HepG2 (cell line): ENCODE measurements around the gene PSMB1. TPM values are rescaled to one million over a fixed set of nuclear protein-coding genes. Genes with fewer than 3 reads are reported as not detected.

Experiments used
- CENPT ChIP-seq: sonication (generic); formaldehyde crosslinking; IDR thresholded peaks from 2 replicates; pipeline ENCODE4 v1.8.0; 2022; ENCODE audit warnings: low read depth, mild to moderate bottlenecking, moderate library complexity, missing genetic modification reagents
- ETV6 ChIP-seq: sonication (generic); formaldehyde crosslinking; conservative IDR thresholded peaks from 2 replicates; pipeline ENCODE4 v1.4.0; 2020; ENCODE audit warnings: missing genetic modification reagents
- FIP1L1 ChIP-seq: fragments of 200-400 bp; formaldehyde crosslinking; IDR thresholded peaks from 2 replicates; pipeline ENCODE4 v1.6.1; 2018; ENCODE audit warnings: low read depth, mild to moderate bottlenecking, low read length, moderate library complexity, borderline replicate concordance; ENCODE audit not compliant: insufficient read depth
- HDAC2 ChIP-seq: sonication (generic); formaldehyde crosslinking; IDR thresholded peaks from 2 replicates; pipeline ENCODE4 v1.4.0; 2020; ENCODE audit warnings: missing genetic modification reagents
- HIVEP1 ChIP-seq: sonication (generic); formaldehyde crosslinking; IDR thresholded peaks from 2 replicates; pipeline ENCODE4 v1.4.0; 2020; ENCODE audit warnings: mild to moderate bottlenecking, missing genetic modification reagents
- NFATC3 ChIP-seq: sonication (generic); formaldehyde crosslinking; IDR thresholded peaks from 2 replicates; pipeline ENCODE4 v1.5.1; 2020; ENCODE audit warnings: mild to moderate bottlenecking, missing genetic modification reagents
- NONO ChIP-seq, 2 experiments: fragments of 450-650 bp in 1 of 2; sonication (generic) in 1 of 2; formaldehyde crosslinking in 1 of 2; IDR thresholded peaks in 1 of 2; conservative IDR thresholded peaks in 1 of 2; 2 replicates each; pipeline versions ENCODE4 v1.6.1 to v1.8.0; 2017 to 2022; ENCODE audit warnings: mild to moderate bottlenecking in 1 of 2, missing genetic modification reagents in 1 of 2, moderate library complexity in 1 of 2
- ZFP41 ChIP-seq: sonication (generic); formaldehyde crosslinking; IDR thresholded peaks from 2 replicates; pipeline ENCODE4 v1.4.0; 2020; ENCODE audit warnings: mild to moderate bottlenecking, missing genetic modification reagents, borderline replicate concordance
- ZNF282 ChIP-seq: fragments of 450-650 bp; IDR thresholded peaks from 2 replicates; pipeline ENCODE4 v1.6.1; 2018; ENCODE audit not compliant: partially characterized antibody
- ZNF317 ChIP-seq: sonication (generic); formaldehyde crosslinking; IDR thresholded peaks from 2 replicates; pipeline ENCODE4 v1.5.0; 2020; ENCODE audit warnings: mild to moderate bottlenecking, missing genetic modification reagents
- ZNF510 ChIP-seq: sonication (generic); formaldehyde crosslinking; IDR thresholded peaks from 2 replicates; pipeline ENCODE4 v1.4.0; 2020; ENCODE audit warnings: low read depth, mild to moderate bottlenecking, missing genetic modification reagents
- polyA plus RNA-seq, 8 experiments: library from polyadenylated mRNA; depleted of rRNA in 3 of 8; stranded (reverse) in 7 of 8; unstranded in 1 of 8; fragments of >200 nt; fragmentation: Illumina TruSeq in 4 of 8; extraction: Trizol in 4 of 8; gene quantifications; 2 replicates each; pipeline versions ENCODE4 v1.2.1 to v1.2.3, GENCODE V29; 2011 to 2016; ENCODE audit warnings: low read depth in 4 of 8, missing spikeins in 1 of 8, mixed read lengths in 1 of 8; ENCODE audit not compliant: insufficient read depth in 1 of 8
- total RNA-seq, 5 experiments: library from RNA; depleted of rRNA; stranded (reverse); fragments of >200 nt; fragmentation: Illumina TruSeq; extraction: Trizol; gene quantifications; 2 replicates each; pipeline ENCODE4 v1.2.3, GENCODE V29; 2016; ENCODE audit warnings: low read depth in 1 of 5
- TF ChIP-seq, protein P1 (sequence below): sonication (generic); formaldehyde crosslinking; IDR thresholded peaks from 2 replicates; pipeline ENCODE4 v1.4.0; 2020; ENCODE audit warnings: missing genetic modification reagents
- TF ChIP-seq, protein P2 (sequence below): sonication (generic); formaldehyde crosslinking; IDR thresholded peaks from 2 replicates; pipeline ENCODE4 v1.4.0; 2020; ENCODE audit warnings: missing genetic modification reagents, borderline replicate concordance
- TF ChIP-seq, protein P3 (sequence below): sonication (generic); formaldehyde crosslinking; IDR thresholded peaks from 2 replicates; pipeline ENCODE4 v1.4.0; 2020; ENCODE audit warnings: missing genetic modification reagents, borderline replicate concordance
- TF ChIP-seq, protein P4 (sequence below): sonication (generic); formaldehyde crosslinking; IDR thresholded peaks from 2 replicates; pipeline ENCODE4 v1.5.0; 2020; ENCODE audit warnings: missing genetic modification reagents

Gene PSMB1
- total and polyA plus RNA-seq, 2 of the 13 experiments (the other 11 are each of a cell fraction or from before 2014, with no cell fraction given), result 528 to 592 TPM

DNA sequence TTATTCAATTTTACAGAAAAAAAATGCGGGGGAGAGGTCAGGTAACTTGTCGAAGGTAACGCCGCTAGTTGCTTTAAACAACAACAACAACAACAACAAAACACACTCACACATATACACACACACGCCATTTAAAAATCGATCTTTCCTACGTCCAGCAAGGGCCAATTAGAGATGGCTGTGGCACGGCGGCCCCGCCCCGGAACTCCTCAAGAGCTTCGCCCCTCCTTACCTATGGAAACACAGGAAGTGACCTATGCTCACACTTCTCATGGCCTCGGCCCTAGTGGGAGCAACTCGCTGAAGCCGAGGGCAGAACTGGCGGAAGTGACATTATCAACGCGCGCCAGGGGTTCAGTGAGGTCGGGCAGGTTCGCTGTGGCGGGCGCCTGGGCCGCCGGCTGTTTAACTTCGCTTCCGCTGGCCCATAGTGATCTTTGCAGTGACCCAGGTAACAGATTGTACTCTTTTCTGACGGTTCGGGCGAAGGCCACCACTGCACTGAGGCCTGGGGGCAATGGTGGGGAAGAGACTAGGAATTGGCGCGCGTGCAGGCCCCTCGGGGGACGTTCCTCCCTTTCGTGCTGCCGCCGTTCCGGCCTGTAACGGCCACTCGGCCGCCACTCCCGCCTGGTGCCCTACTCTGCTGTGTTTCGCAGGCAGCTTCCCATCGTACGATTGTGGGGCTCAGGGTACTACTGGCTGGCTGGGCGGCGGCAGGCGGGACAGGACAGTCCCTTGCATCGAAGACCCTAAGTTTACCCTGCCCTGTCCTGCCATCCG is 1.1 kb upstream of the PSMB1 start, which contains the start of gene TBP (continued):
- TF ChIP-seq, protein P1, sequence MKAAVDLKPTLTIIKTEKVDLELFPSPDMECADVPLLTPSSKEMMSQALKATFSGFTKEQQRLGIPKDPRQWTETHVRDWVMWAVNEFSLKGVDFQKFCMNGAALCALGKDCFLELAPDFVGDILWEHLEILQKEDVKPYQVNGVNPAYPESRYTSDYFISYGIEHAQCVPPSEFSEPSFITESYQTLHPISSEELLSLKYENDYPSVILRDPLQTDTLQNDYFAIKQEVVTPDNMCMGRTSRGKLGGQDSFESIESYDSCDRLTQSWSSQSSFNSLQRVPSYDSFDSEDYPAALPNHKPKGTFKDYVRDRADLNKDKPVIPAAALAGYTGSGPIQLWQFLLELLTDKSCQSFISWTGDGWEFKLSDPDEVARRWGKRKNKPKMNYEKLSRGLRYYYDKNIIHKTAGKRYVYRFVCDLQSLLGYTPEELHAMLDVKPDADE (CRISPR knock-in tag), result no peak
- TF ChIP-seq, protein P2, sequence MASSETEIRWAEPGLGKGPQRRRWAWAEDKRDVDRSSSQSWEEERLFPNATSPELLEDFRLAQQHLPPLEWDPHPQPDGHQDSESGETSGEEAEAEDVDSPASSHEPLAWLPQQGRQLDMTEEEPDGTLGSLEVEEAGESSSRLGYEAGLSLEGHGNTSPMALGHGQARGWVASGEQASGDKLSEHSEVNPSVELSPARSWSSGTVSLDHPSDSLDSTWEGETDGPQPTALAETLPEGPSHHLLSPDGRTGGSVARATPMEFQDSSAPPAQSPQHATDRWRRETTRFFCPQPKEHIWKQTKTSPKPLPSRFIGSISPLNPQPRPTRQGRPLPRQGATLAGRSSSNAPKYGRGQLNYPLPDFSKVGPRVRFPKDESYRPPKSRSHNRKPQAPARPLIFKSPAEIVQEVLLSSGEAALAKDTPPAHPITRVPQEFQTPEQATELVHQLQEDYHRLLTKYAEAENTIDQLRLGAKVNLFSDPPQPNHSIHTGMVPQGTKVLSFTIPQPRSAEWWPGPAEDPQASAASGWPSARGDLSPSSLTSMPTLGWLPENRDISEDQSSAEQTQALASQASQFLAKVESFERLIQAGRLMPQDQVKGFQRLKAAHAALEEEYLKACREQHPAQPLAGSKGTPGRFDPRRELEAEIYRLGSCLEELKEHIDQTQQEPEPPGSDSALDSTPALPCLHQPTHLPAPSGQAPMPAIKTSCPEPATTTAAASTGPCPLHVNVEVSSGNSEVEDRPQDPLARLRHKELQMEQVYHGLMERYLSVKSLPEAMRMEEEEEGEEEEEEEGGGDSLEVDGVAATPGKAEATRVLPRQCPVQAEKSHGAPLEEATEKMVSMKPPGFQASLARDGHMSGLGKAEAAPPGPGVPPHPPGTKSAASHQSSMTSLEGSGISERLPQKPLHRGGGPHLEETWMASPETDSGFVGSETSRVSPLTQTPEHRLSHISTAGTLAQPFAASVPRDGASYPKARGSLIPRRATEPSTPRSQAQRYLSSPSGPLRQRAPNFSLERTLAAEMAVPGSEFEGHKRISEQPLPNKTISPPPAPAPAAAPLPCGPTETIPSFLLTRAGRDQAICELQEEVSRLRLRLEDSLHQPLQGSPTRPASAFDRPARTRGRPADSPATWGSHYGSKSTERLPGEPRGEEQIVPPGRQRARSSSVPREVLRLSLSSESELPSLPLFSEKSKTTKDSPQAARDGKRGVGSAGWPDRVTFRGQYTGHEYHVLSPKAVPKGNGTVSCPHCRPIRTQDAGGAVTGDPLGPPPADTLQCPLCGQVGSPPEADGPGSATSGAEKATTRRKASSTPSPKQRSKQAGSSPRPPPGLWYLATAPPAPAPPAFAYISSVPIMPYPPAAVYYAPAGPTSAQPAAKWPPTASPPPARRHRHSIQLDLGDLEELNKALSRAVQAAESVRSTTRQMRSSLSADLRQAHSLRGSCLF, result no peak
- TF ChIP-seq NFATC3 (CRISPR knock-in tag) (peak; percentile 91; the same call in 1 of the 2 replicates), ZNF282 (no peak), ZFP41 (CRISPR knock-in tag) (no peak), NONO (IDR thresholded peaks at IDR 0.05) (no peak), NONO (CRISPR knock-in tag; conservative IDR thresholded peaks at IDR 0.05) (peak; percentile 92), ZNF510 (peak; percentile 48; the same call in 1 of the 2 replicates), FIP1L1 (0 out of 2 replicates have a peak, but pooled peaks have one; percentile 37), ZNF317 (0 out of 2 replicates have a peak, but pooled peaks have one; percentile 12), CENPT (CRISPR knock-in tag) (peak; percentile 78; the same call in 1 of the 2 replicates), HDAC2 (CRISPR knock-in tag) (peak; percentile 93), HIVEP1 (CRISPR knock-in tag) (0 out of 2 replicates have a peak, but pooled peaks have one; percentile 37), ETV6 (CRISPR knock-in tag) (no peak)
- TF ChIP-seq, protein P3, sequence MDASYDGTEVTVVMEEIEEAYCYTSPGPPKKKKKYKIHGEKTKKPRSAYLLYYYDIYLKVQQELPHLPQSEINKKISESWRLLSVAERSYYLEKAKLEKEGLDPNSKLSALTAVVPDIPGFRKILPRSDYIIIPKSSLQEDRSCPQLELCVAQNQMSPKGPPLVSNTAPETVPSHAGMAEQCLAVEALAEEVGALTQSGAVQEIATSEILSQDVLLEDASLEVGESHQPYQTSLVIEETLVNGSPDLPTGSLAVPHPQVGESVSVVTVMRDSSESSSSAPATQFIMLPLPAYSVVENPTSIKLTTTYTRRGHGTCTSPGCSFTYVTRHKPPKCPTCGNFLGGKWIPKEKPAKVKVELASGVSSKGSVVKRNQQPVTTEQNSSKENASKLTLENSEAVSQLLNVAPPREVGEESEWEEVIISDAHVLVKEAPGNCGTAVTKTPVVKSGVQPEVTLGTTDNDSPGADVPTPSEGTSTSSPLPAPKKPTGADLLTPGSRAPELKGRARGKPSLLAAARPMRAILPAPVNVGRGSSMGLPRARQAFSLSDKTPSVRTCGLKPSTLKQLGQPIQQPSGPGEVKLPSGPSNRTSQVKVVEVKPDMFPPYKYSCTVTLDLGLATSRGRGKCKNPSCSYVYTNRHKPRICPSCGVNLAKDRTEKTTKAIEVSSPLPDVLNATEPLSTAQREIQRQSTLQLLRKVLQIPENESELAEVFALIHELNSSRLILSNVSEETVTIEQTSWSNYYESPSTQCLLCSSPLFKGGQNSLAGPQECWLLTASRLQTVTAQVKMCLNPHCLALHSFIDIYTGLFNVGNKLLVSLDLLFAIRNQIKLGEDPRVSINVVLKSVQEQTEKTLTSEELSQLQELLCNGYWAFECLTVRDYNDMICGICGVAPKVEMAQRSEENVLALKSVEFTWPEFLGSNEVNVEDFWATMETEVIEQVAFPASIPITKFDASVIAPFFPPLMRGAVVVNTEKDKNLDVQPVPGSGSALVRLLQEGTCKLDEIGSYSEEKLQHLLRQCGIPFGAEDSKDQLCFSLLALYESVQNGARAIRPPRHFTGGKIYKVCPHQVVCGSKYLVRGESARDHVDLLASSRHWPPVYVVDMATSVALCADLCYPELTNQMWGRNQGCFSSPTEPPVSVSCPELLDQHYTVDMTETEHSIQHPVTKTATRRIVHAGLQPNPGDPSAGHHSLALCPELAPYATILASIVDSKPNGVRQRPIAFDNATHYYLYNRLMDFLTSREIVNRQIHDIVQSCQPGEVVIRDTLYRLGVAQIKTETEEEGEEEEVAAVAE, result no peak; the same call in none of the 2 replicates
- TF ChIP-seq, protein P4, sequence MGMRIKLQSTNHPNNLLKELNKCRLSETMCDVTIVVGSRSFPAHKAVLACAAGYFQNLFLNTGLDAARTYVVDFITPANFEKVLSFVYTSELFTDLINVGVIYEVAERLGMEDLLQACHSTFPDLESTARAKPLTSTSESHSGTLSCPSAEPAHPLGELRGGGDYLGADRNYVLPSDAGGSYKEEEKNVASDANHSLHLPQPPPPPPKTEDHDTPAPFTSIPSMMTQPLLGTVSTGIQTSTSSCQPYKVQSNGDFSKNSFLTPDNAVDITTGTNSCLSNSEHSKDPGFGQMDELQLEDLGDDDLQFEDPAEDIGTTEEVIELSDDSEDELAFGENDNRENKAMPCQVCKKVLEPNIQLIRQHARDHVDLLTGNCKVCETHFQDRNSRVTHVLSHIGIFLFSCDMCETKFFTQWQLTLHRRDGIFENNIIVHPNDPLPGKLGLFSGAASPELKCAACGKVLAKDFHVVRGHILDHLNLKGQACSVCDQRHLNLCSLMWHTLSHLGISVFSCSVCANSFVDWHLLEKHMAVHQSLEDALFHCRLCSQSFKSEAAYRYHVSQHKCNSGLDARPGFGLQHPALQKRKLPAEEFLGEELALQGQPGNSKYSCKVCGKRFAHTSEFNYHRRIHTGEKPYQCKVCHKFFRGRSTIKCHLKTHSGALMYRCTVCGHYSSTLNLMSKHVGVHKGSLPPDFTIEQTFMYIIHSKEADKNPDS, result no peak
